IPS-18a (cell line): Measurements from ENCODE around the gene TPD52L2.
A peak's percentile ranks its signal among the peaks of the same experiment; 100 is the strongest.

Experiments
- H3K27ac ChIP-seq: one replicate; pipeline ENCODE4 v1.5.1; 2013; ENCODE audit warnings: low read length
- H3K27me3 ChIP-seq: one replicate; pipeline ENCODE4 v1.6.1; 2013; ENCODE audit warnings: mild to moderate bottlenecking, low read length; ENCODE audit not compliant: control insufficient read depth, insufficient read depth
- H3K36me3 ChIP-seq: one replicate; pipeline ENCODE4 v1.6.1; 2013; ENCODE audit warnings: low read depth, low read length; ENCODE audit not compliant: control insufficient read depth
- H3K4me1 ChIP-seq: one replicate; pipeline ENCODE4 v1.6.1; 2013; ENCODE audit warnings: low read depth, low read length; ENCODE audit not compliant: control insufficient read depth
- H3K4me3 ChIP-seq: one replicate; pipeline ENCODE4 v1.5.1; 2013; ENCODE audit warnings: low read length
- H3K9ac ChIP-seq: one replicate; pipeline ENCODE4 v1.6.1; 2013; ENCODE audit warnings: mild to moderate bottlenecking, low read length, moderate library complexity
- H3K9me3 ChIP-seq: one replicate; pipeline ENCODE4 v1.6.1; 2013; ENCODE audit warnings: low read depth, low read length; ENCODE audit not compliant: control insufficient read depth

Gene TPD52L2

GRCh38 chr20:63864978-63865640 lies at the start of gene TPD52L2:
TSS of gene TPD52L2 (plus strand) at chr20:63865270. CDS start at chr20:63865366, 96 bp downstream.
- H3K36me3 ChIP-seq, result peaks cover 12% of the 10 kb centered on the region
- H3K4me3 ChIP-seq, result peak within 1 kb of the TSS; percentile 83
- H3K9me3 ChIP-seq, result no peaks in the 10 kb centered on the region
- no peaks in the 10 kb centered on the region for H3K27me3 ChIP-seq
- peak within 1 kb of the TSS; percentile 57 for H3K27ac ChIP-seq
- H3K4me1 ChIP-seq, result no peaks in the 10 kb centered on the region
- H3K9ac ChIP-seq, result peak within 1 kb of the TSS; percentile 90

GRCh38 chr20:63815615-63816253 lies 49.3 kb upstream of the TPD52L2 start:
- no peaks in the 10 kb centered on the region for H3K9me3 ChIP-seq
- H3K36me3 ChIP-seq, result no peaks in the 10 kb centered on the region
- H3K9ac ChIP-seq, result no peak overlapping the region
- H3K27ac ChIP-seq, result no peak overlapping the region
- no peaks in the 10 kb centered on the region for H3K4me1 ChIP-seq
- no peak overlapping the region for H3K4me3 ChIP-seq
- H3K27me3 ChIP-seq, result no peaks in the 10 kb centered on the region

- H3K27me3 ChIP-seq, result no peaks in the 10 kb centered on the region
Measured at GRCh38 chr20:63819224-63819921, 45.7 kb upstream of the TPD52L2 start.

GRCh38 chr20:63821811-63822210 lies 43.3 kb upstream of the TPD52L2 start:
- no peaks in the 10 kb centered on the region for H3K36me3 ChIP-seq
- H3K4me1 ChIP-seq, result peaks cover 4% of the 10 kb centered on the region
- no peak overlapping the region for H3K9ac ChIP-seq
- H3K27ac ChIP-seq, result no peak overlapping the region
- H3K4me3 ChIP-seq, result no peak overlapping the region
- no peaks in the 10 kb centered on the region for H3K27me3 ChIP-seq
- no peaks in the 10 kb centered on the region for H3K9me3 ChIP-seq

More at GRCh38 chr20:63819224-63819921, 45.7 kb upstream of the TPD52L2 start:
- H3K9me3 ChIP-seq, result no peaks in the 10 kb centered on the region
- no peak overlapping the region for H3K9ac ChIP-seq
- peaks cover 4% of the 10 kb centered on the region for H3K4me1 ChIP-seq
- no peak overlapping the region for H3K27ac ChIP-seq
- H3K4me3 ChIP-seq, result no peak overlapping the region
- H3K36me3 ChIP-seq, result no peaks in the 10 kb centered on the region

GRCh38 chr20:63822276-63822696 lies 42.8 kb upstream of the TPD52L2 start:
- Histone ChIP-seq H3K4me3 (no peak overlapping the region), H3K9me3 (no peaks in the 10 kb centered on the region), H3K36me3 (no peaks in the 10 kb centered on the region), H3K27me3 (no peaks in the 10 kb centered on the region), H3K27ac (no peak overlapping the region), H3K9ac (no peak overlapping the region), H3K4me1 (peaks cover 4% of the 10 kb centered on the region)

- no peak overlapping the region for H3K27ac ChIP-seq
Measured at GRCh38 chr20:63823691-63824311, 41.3 kb upstream of the TPD52L2 start.

GRCh38 chr20:63825331-63826118 lies 39.5 kb upstream of the TPD52L2 start:
- Histone ChIP-seq H3K9ac (no peak overlapping the region), H3K4me3 (no peak overlapping the region), H3K9me3 (no peaks in the 10 kb centered on the region), H3K36me3 (no peaks in the 10 kb centered on the region), H3K27ac (no peak overlapping the region), H3K4me1 (peaks cover 10% of the 10 kb centered on the region), H3K27me3 (peaks cover 26% of the 10 kb centered on the region)

More at GRCh38 chr20:63823691-63824311, 41.3 kb upstream of the TPD52L2 start:
- H3K4me1 ChIP-seq, result peaks cover 4% of the 10 kb centered on the region
- no peaks in the 10 kb centered on the region for H3K36me3 ChIP-seq
- peaks cover 11% of the 10 kb centered on the region for H3K27me3 ChIP-seq
- no peaks in the 10 kb centered on the region for H3K9me3 ChIP-seq
- no peak overlapping the region for H3K4me3 ChIP-seq
- no peak overlapping the region for H3K9ac ChIP-seq

GRCh38 chr20:63826753-63827152 lies 38.3 kb upstream of the TPD52L2 start:
- peaks cover 10% of the 10 kb centered on the region for H3K4me1 ChIP-seq
- no peak overlapping the region for H3K9ac ChIP-seq
- H3K27me3 ChIP-seq, result peaks cover 27% of the 10 kb centered on the region
- no peaks in the 10 kb centered on the region for H3K36me3 ChIP-seq
- H3K4me3 ChIP-seq, result no peak overlapping the region
- no peaks in the 10 kb centered on the region for H3K9me3 ChIP-seq
- no peak overlapping the region for H3K27ac ChIP-seq

GRCh38 chr20:63828124-63828523 lies 36.9 kb upstream of the TPD52L2 start:
- no peak overlapping the region for H3K9ac ChIP-seq
- H3K9me3 ChIP-seq, result no peaks in the 10 kb centered on the region
- no peak overlapping the region for H3K4me3 ChIP-seq
- no peak overlapping the region for H3K27ac ChIP-seq
- H3K36me3 ChIP-seq, result no peaks in the 10 kb centered on the region
- H3K4me1 ChIP-seq, result peaks cover 10% of the 10 kb centered on the region
- H3K27me3 ChIP-seq, result peaks cover 41% of the 10 kb centered on the region

GRCh38 chr20:63828545-63828944 lies 36.5 kb upstream of the TPD52L2 start:
- no peak overlapping the region for H3K27ac ChIP-seq
- peaks cover 10% of the 10 kb centered on the region for H3K4me1 ChIP-seq
- peaks cover 45% of the 10 kb centered on the region for H3K27me3 ChIP-seq
- H3K4me3 ChIP-seq, result no peak overlapping the region
- H3K36me3 ChIP-seq, result no peaks in the 10 kb centered on the region
- H3K9me3 ChIP-seq, result no peaks in the 10 kb centered on the region
- H3K9ac ChIP-seq, result no peak overlapping the region

- no peaks in the 10 kb centered on the region for H3K9me3 ChIP-seq
- peaks cover 49% of the 10 kb centered on the region for H3K27me3 ChIP-seq
- H3K9ac ChIP-seq, result no peak overlapping the region
- no peak overlapping the region for H3K4me3 ChIP-seq
- H3K36me3 ChIP-seq, result no peaks in the 10 kb centered on the region
- H3K4me1 ChIP-seq, result peaks cover 10% of the 10 kb centered on the region
- H3K27ac ChIP-seq, result no peak overlapping the region
Measured at GRCh38 chr20:63828951-63829350, 36.1 kb upstream of the TPD52L2 start.
